Activated CD4-positive, alpha-beta T cell treated with anti-CD3 and anti-CD28 coated beads, Interleukin-2, amount 50 U/mL, for 24 hours (primary cell): ENCODE measurements around the gene QKI.
A peak's percentile ranks its signal among the peaks of the same experiment; 100 is the strongest.
"Not testable (repeated sequence)": the region's sequence is repeated elsewhere in the genome, so short reads cannot be mapped to it uniquely, and the experiment has no call there.

Experiments used
- DNase-seq, 2 donors: peaks; one replicate each; pipeline ENCODE4 v3.0.0-alpha.2; 2020; ENCODE audit warnings: low read depth in 1 of 2, low spot score in 1 of 2

QKI gene

GRCh38 chr6:163438298-163438939, 23.9 kb downstream of the QKI start:
- DNase-seq = no peak

DNA sequence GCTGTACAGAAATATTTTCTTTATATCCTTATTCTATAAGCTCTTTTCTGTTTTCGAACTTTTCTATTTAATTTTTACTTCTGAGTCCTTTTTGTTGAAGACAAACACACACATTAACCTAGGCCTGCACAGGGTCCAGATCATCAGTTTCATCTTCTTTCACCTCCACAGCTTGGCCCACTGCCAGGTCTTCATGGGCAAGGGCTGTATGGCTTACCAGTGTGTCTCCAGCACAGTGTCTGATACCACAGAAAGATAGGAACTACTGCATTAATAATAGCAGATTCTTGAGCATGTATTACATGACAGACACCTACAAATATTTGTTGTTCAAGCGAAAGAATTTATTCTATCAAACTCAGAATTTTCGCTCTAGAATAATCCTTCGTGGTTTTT, 24.4 kb downstream of the QKI start:
- no peak for DNase-seq

DNA sequence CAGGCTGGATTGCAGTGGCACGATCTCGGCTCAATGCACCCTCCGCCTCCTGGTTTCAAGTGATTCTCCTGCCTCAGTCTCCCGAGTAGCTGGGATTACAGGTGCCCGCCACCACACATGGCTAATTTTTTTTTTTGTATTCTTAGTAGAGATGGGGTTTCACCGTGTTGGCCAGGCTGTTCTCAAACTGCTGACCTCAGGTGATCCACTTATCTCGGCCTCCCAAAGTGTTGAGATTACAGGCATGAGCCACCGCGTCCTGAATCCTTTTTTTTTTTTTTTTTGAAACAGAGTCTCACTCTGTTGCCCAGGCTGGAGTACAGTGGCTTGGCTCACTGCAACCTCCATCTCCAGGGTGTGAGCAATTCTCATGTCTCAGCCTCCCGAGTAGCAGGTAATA, 24.9 kb downstream of the QKI start:
- not testable (repeated sequence) for DNase-seq

DNA sequence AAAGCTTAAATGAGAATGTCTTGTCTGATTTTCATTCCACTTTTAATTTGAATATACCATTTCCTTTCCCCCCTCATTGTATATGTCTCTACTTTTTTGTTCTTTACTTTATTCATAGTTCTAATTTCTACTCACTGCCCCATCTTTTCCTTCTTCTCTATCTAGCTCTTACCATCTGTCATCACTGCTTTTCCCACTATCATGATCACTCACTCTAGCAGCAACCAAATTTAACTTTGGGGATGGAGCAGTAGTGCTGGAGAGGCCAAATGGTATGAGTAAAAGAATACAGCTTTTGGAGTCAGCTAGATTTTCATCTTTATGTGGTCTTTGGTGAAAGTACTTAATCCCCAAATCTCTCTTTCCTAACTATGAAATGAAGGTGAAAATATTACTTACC, 25.5 kb downstream of the QKI start:
- DNase-seq = no peak

- DNase-seq = no peak
Observed at GRCh38 chr6:163442336-163442735, 27.8 kb downstream of the QKI start.

DNA sequence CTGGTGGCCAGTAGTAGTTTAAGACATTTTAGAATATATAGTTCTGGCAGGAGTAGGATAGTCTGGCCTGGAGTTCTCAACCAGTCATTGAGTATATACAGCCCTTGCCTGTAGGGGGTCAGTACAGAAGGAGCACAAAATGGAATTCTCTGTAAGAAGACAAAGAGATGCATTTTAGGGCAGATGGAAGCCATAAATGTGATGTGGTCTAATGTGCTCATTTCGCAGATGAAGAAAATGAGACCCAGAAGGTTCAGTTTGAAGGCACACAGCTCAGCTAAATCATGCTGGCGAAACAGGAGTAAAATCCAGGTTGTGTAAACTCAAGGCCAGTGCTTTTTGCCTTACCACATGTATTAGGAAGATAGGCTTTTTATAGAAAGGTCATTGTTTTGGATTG, 29.6 kb downstream of the QKI start:
- no peak for DNase-seq

DNA sequence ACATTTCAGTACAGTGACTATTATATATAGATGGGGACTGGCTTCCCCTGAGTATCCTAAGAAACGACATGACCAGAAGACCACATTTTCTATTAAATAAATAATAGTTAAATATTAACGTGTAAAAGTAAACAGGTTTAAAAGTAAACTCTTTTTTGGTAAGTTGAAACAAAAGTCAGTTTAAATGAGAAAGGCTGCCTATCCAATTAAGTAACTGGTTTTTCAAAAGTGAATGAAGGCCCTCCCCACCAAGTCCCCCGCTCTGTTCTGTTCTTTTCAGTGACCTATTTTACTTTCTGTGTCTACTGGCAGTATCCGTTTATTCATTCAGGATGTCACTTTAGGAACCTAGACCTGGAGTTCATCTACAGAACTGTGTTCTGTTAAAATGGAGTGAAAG, 32.0 kb downstream of the QKI start:
- no peak for DNase-seq

GRCh38 chr6:163449076-163449475, 34.6 kb downstream of the QKI start:
- DNase-seq = no peak

DNA sequence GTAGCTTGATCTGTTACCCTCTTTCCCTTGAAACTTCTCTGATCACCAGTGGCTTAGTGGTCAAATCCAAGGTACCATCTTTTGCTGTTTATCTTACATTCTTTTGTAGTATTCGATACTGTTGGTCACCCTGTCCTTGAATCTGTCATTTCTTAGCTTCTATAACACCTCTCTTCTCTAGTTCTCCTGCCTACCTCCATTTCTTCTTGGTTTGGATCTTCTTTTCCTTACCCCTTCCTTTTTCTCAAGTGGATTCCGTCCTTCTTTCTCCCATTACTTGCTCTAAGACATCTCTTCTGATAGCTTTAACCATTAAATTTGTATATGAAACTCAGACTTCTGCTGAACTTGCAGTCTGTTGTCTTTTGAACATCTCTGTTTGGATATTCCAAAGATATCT, 39.9 kb downstream of the QKI start:
- DNase-seq = no peak

DNA sequence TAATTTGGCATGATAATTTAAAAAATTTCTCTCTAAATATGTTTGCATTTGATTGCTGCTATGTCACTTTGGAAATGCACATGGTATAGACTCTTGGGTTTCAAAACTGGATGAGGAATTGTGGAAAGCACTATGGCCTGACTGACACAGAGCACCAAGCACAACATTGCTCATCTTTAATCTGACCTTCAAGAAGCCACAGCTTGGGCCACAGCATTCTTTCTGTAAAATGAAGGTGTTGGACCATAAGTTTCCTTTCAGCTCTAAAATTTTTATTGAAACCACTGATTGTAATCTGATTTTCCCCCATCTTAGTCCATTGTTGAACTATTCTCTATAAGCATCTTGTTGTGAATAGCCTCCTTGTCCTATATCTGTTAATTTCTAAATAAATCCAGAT, 41.0 kb downstream of the QKI start:
- no peak for DNase-seq

- DNase-seq = no peak
Observed at GRCh38 chr6:163457637-163458561, 43.4 kb downstream of the QKI start.

- DNase-seq = no peak
Observed at GRCh38 chr6:163459007-163459406, 44.5 kb downstream of the QKI start.

DNA sequence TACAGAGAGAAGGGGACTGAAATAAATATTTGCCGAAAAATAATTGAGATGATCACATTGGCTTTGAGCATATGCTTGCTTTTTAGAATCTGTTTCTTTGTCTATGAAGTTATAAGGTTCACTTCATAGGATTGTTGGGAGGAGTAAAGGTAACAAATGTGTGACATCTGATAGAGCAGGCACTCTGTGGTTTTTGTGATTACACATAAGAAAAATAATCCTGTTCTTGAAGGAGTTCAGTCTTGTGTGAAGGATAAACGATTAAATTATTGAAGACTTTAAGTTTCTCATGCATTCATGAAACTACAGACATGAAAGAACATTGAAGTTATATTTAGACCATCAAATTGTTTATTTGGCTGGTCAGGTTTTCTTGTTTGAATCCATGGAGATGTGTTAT, 45.0 kb downstream of the QKI start:
- no peak for DNase-seq

DNA sequence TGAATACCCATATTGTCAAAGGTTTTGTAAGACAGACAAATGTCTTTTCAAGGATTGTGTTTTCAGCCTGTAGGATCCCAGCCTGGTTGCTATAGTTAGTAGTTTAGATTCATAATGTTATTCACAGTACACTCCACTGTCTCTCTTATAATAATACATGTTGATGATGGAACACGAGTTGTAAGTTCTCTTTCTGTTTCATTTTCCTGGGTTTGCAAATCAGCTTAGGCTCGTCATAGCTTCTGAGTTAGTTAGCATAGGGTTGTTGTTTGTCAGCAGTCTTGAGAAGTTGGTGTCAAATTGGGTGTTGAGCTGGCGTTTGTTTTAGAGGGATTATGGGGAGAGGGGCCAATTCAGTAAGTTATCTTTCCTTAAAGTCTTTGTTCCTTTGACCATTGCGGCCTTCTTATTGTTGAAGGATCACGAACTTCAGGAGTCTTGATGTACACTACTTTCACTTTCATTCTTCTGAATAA, 45.8 kb downstream of the QKI start:
- DNase-seq = peak in 1 of 2 donors; percentile 12

- no peak for DNase-seq
Observed at GRCh38 chr6:163461696-163462095, 47.2 kb downstream of the QKI start.

DNA sequence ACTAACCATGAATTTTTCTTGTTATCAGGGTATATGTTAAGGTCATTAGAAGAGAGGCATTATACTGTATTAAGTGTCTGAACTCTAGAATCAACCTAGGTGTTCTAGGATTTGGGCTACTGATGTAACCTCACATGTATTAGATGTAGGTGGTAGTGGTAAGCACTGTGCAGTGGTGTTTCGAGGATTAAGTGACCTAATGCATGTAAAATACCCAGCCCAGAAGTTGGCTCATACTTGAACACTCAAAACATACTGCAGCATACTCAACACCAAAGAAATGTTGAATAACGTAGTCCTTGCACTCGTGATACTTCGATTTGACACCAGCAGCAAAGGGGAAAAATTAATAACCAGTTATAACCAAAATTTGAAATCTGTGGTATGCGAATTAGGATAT, 48.7 kb downstream of the QKI start:
- no peak for DNase-seq

GRCh38 chr6:163463795-163464194, 49.3 kb downstream of the QKI start:
- DNase-seq = no peak

DNA sequence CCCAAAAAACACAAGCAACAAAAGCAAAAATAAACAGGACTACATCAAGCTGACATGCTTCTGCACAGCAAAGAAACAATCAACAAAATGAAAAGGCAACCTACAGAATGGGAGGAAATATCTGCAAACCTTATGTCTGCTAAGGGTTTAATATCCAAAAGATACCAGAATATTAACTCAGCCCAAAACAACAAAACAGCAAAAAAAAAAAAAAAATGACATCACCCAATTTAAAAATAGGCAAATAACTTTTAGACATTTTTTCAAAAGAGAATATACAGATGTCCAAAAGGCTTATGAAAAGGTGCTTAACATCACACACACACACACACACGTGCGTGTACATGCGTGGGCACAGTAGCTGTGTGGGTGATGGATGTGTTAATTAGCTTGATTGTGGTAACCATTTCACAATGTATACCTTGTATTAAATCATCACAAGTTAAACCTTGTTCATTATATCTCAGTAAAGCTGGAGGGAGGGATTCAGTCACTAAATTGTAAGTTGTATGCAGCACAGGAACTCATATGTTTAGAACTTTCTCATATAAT, 52.4 kb downstream of the QKI start:
- DNase-seq = no peak

DNA sequence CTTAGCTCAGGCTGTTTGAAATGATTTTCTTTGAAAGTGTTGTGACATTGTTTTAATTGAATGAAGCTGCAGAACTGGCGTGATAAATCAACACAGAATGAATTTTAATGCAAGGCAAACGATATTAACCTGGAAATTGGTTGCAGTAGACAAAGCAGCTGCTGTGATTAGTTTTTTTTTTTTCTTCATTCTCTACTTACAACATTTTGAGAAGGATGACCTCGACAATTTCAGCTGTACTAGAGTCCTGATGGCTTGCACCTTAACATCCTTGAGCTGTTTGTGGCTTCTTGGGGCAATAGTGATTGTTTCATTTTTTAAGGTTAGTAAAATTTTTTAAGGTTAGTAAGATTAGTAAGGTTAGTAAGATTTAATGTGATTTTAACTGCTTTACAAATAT, 54.2 kb downstream of the QKI start:
- DNase-seq = no peak

DNA sequence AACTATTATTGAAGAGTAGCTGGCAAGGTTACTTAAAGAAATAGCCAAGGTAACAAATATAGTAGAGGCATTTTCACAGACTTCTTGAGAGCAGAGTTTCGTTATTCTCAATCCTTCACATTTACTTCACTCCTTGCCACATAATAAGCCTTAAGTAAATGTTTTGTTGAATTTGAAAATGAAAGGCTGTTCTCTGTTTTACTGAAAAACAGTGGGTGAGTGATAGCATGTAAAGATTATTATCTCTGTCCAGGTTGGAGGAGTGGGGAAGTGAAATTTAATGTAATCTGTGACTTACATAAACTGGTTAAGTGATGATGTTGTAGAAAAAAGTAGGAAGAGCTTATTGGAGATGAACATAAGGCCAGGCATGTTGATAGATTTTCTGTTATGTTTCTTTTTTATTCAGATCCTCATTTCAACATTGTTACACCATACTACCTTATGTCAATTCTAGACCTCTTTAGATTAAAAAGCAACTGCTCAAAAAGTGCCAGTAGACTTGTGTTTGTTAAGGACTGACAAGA, 55.0 kb downstream of the QKI start:
- DNase-seq = no peak

- no peak for DNase-seq
Observed at GRCh38 chr6:163470611-163471010, 56.1 kb downstream of the QKI start.

DNA sequence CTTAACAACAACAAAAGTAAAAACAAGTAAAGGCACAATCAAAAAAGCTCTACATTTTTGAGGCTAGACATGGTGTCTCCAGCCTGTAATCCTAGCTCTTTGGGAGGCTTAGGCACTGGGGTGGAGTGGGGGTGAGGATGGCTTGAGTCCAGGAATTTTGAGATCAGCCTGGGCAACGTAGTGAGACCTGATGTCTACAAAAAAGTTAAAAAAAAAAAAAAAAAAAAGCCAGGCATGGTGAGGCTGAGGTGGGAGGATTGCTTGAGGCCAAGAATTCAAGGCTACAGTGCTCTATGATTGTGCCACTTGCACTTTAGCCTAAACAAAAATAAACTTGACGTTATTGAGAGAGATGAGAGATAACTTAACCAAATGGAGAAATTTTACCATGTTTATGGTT, 60.1 kb downstream of the QKI start:
- DNase-seq = no peak
